ENCODE results near the gene KIAA0753.

- no peak for TF ChIP-seq FOXA1 (IDR thresholded peaks at IDR 0.05)
- no peak for TF ChIP-seq BHLHE40 (IDR thresholded peaks at IDR 0.05; ENCODE audit: borderline replicate concordance)
Observed at GRCh38 chr17:6583411-6583810, 57.1 kb downstream of the KIAA0753 start.
